ENCODE data around the gene ATXN7.

The ATXN7 gene

DNA sequence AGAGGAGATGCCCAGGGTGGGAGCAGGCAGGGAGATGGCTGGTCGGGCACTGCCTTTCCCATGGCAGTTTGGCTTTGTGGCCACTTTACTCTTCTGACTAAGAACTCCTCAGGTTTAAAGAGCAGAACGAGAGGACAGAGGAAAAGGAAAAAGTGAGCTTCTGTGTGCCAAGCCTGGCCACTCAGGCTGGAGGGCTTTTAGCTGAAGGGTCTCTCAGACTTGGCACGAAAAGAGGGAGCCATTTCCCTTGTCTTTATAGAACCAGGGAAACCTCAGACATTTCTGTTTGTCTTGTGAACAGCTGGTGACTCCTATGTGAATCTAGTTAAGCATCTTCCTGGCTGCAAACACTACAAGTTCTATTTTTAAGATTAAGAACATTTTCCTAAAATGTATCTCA, 182.9 kb downstream of the ATXN7 start:
- DNase-seq (ENCODE audit: low read depth in 4 of 4, low spot score in 1 of 4): no peak

DNA sequence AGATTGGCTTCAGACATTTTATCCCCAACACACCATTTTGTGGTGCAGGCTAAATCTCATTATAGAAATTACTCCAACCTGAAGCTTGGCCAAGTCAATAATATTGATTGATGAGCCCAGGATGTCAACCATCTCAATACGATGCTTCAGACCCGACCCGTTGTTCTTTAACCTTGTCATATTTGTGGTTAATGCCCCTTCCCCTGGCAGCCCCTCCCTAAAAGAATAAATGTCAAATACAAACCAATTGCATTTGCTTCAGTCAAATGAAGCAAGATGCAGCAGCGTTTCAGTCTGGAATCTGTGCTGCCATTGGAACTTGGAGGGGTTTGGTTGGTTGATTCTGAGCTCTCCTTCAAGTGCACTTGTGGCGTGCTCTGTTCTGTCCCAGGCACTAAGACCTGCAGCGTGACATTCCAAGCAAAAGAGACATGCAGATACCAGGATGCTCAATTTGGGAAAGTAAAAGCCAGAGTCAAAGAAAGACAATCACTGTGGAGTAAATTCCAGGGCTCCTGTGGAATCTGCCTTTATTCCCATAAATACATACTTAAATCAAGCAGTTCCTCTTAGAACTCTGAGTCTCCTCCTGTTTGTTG, 183.4 kb downstream of the ATXN7 start:
- no peak for DNase-seq (ENCODE audit: low read depth in 4 of 4, low spot score in 1 of 4)

DNA sequence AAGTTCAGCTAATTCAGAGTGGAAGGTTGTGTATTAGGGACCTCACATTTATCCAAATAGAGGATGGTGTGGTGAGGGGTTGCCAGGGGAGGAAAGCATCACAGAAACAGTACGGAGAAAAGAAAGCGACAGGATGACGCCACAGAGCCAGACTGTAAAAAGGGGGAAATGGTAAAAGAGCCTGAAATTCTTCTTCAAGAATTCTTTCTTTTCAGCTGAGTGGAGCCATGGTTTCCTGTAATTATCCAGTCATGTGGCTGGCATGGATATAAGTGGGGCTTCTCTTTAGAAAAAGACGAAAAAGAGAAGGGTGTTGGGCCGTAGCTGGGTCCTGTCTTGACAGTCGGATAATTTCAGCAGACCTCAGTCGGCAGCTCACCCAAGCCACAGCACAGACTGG, 184.1 kb downstream of the ATXN7 start:
- no peak for DNase-seq (ENCODE audit: low read depth in 4 of 4, low spot score in 1 of 4)

DNA sequence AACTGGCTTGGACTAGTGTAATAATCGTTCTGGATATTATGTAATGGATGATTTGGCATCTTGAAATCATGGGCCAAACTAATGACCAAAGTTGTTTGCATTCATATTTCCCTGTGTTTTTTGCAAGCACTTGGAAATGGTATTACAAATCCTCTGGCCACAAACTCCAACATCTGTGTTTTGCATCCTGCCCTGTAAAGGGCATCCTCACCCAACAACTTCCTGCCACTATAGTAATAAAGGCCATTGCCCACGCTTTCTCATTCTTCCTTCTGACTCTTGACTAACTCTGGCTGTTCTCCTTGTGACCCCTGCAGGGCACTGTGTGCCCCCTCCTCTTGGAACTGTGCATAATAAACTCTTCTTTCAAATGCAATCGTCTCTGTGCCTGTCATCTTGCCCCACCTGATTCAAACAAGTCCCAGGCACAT, 185.0 kb downstream of the ATXN7 start:
- no peak for DNase-seq (ENCODE audit: low read depth in 4 of 4, low spot score in 1 of 4)

DNA sequence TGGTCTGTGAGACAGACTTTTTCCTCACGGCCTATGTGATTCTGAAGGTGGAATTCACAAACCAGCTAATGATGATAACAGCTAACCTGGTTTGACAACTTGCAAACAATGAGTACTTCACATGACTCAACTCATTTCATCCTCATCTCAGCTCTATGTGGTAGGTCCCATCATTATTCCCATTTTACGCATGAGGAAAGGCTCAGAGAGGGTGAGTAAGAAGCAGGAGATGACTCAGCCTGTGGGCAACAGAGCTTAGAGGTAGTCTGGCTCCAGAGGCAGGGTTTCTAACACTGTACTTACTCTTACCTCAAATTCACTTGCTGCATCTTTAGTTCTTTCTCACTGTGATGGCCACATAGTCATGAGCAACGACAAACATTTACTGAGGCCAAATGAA, 185.5 kb downstream of the ATXN7 start:
- DNase-seq (ENCODE audit: low read depth in 4 of 4, low spot score in 1 of 4): no peak

DNA sequence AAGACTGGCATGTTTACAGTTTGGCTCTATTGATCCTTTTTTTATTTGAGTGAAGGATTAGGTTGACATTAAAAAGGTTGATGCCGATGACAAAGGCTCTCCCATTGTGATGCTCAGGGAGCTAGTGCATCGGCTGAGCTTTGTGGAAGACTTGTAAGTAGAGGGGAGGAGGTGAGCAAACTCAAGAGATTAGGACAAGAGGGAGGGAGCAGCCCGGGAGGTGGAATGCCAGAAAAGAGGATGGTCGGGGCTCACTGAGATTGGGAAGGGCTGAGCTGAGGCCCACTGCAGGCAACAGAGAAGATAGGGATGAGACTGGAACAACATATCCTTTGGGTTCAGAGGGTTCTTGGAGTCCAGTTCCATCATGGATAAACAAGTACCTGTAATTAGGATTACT, 186.2 kb downstream of the ATXN7 start:
- DNase-seq (ENCODE audit: low read depth in 4 of 4, low spot score in 1 of 4): no peak
